Esophagus squamous epithelium (tissue), 4 donors: ENCODE measurements around the gene KPNB1.

ENCODE experiments used
- POLR2A ChIP-seq, 4 donors: fragments of 450-650 bp; IDR thresholded peaks; one replicate each; pipeline ENCODE4 v1.6.1; 2017; ENCODE audit warnings: antibody characterized with exemption in 4 of 4, mild to moderate bottlenecking in 4 of 4, moderate library complexity in 3 of 4
- TF ChIP-seq, protein P1 (sequence below), 6 experiments: fragments of 450-650 bp in 4 of 6; fragments of 200-600 bp in 2 of 6; sonication (generic) in 2 of 6; IDR thresholded peaks; one replicate each; pipeline ENCODE4 v1.5.1; 2016 to 2019; ENCODE audit warnings: antibody characterized with exemption in 6 of 6, mild to moderate bottlenecking in 4 of 6, moderate library complexity in 4 of 6

- TF ChIP-seq POLR2A (IDR thresholded peaks at IDR 0.05) = no peak
- TF ChIP-seq, protein P1, sequence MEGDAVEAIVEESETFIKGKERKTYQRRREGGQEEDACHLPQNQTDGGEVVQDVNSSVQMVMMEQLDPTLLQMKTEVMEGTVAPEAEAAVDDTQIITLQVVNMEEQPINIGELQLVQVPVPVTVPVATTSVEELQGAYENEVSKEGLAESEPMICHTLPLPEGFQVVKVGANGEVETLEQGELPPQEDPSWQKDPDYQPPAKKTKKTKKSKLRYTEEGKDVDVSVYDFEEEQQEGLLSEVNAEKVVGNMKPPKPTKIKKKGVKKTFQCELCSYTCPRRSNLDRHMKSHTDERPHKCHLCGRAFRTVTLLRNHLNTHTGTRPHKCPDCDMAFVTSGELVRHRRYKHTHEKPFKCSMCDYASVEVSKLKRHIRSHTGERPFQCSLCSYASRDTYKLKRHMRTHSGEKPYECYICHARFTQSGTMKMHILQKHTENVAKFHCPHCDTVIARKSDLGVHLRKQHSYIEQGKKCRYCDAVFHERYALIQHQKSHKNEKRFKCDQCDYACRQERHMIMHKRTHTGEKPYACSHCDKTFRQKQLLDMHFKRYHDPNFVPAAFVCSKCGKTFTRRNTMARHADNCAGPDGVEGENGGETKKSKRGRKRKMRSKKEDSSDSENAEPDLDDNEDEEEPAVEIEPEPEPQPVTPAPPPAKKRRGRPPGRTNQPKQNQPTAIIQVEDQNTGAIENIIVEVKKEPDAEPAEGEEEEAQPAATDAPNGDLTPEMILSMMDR (IDR thresholded peaks at IDR 0.05) = no peak
Measured at GRCh38 chr17:47632991-47633390, 16.7 kb upstream of the KPNB1 start.
